Keratinocyte (primary cell): ENCODE results near the gene RCSD1. TPM values are rescaled to one million over a fixed set of nuclear protein-coding genes. Genes with fewer than 3 reads are reported as not detected.
A peak's percentile ranks its signal among the peaks of the same experiment; 100 is the strongest.

Experiments
- DNase-seq: peaks from one replicate; pipeline ENCODE4 v3.0.0-alpha.2; 2011; ENCODE audit warnings: low read depth, missing footprints, low spot score
- FAIRE-seq: peaks from 2 replicates; lab custom pipeline; 2011; peaks lifted over from hg19 to GRCh38; lab: Jason Lieb, UNC
- H2AFZ ChIP-seq: 2 replicates; pipeline ENCODE4 v1.6.0; 2012; ENCODE audit warnings: low read length, control low read depth, inconsistent platforms; ENCODE audit not compliant: control insufficient read depth
- H3K27ac ChIP-seq: 2 replicates; pipeline ENCODE4 v1.5.1; 2011; ENCODE audit warnings: low read length; ENCODE audit not compliant: control insufficient read depth, insufficient read depth
- H3K27me3 ChIP-seq: 3 replicates; pipeline ENCODE4 v1.6.0; 2011; ENCODE audit warnings: low read length; ENCODE audit not compliant: control insufficient read depth, insufficient read depth; ENCODE audit errors: extremely low read depth
- H3K36me3 ChIP-seq, 2 experiments: 2 replicates in 1 of 2; 3 replicates in 1 of 2; pipeline ENCODE4 v1.5.1; 2011; ENCODE audit warnings: low read length in 2 of 2, mild to moderate bottlenecking in 1 of 2; ENCODE audit not compliant: control insufficient read depth in 2 of 2, insufficient read depth in 2 of 2; ENCODE audit errors: extremely low read depth in 1 of 2
- H3K4me1 ChIP-seq: 3 replicates; pipeline ENCODE4 v1.5.1; 2011; ENCODE audit warnings: low read length; ENCODE audit not compliant: control insufficient read depth, insufficient read depth; ENCODE audit errors: extremely low read depth
- H3K4me2 ChIP-seq: 3 replicates; pipeline ENCODE4 v1.6.0; 2011; ENCODE audit warnings: low read depth, low read length; ENCODE audit not compliant: control insufficient read depth, insufficient read depth; ENCODE audit errors: extremely low read depth
- H3K4me3 ChIP-seq, 3 experiments: fragments of 200-600 bp in 1 of 3; sonication (generic) in 1 of 3; 2 replicates in 2 of 3; 3 replicates in 1 of 3; pipeline ENCODE4 v1.5.1; 2011 to 2016; ENCODE audit warnings: low read length in 3 of 3, mild to moderate bottlenecking in 3 of 3, control low read depth in 2 of 3, inconsistent platforms in 1 of 3, low read depth in 1 of 3, mixed read lengths in 1 of 3, mixed run types in 1 of 3, moderate library complexity in 1 of 3; ENCODE audit not compliant: control insufficient read depth in 2 of 3, insufficient read depth in 2 of 3; ENCODE audit errors: extremely low read depth in 1 of 3
- H3K79me2 ChIP-seq: 2 replicates; pipeline ENCODE4 v1.6.0; 2012; ENCODE audit warnings: low read length; ENCODE audit not compliant: control insufficient read depth, insufficient read depth
- H3K9ac ChIP-seq: 3 replicates; pipeline ENCODE4 v1.6.0; 2011; ENCODE audit warnings: low read length; ENCODE audit not compliant: control insufficient read depth, insufficient read depth; ENCODE audit errors: extremely low read depth
- H3K9me1 ChIP-seq: 3 replicates; pipeline ENCODE4 v1.6.0; 2011; ENCODE audit warnings: low read length; ENCODE audit not compliant: control insufficient read depth, insufficient read depth; ENCODE audit errors: extremely low read depth
- H3K9me3 ChIP-seq: 2 replicates; pipeline ENCODE4 v1.5.1; 2012; ENCODE audit warnings: low read depth, low read length; ENCODE audit not compliant: control insufficient read depth
- H4K20me1 ChIP-seq: 3 replicates; pipeline ENCODE4 v1.6.0; 2011; ENCODE audit warnings: low read length; ENCODE audit not compliant: control insufficient read depth, insufficient read depth; ENCODE audit errors: extremely low read depth
- CTCF ChIP-seq, 3 experiments: IDR thresholded peaks in 1 of 3; conservative IDR thresholded peaks in 1 of 3; optimal IDR thresholded peaks in 1 of 3; 2 replicates in 2 of 3; 3 replicates in 1 of 3; pipeline versions ENCODE3 to v1.5.1; 2011; ENCODE audit warnings: low read length in 3 of 3, mild to moderate bottlenecking in 3 of 3, moderate library complexity in 2 of 3, control low read depth in 1 of 3, inconsistent platforms in 1 of 3; ENCODE audit not compliant: insufficient read depth in 2 of 3; ENCODE audit errors: extremely low read depth in 1 of 3
- EZH2 ChIP-seq: IDR thresholded peaks from one replicate; pipeline ENCODE4 v1.6.1; 2012; ENCODE audit warnings: inconsistent platforms, mild to moderate bottlenecking, low read length, moderate library complexity
- dilution Hi-C: fragments of 300-500 bp; cut with MboI; formaldehyde crosslinking; loops from one replicate; pipeline ENCODE4 v1.7.0; 2020; ENCODE audit warnings: low sequenced_read_pairs; ENCODE audit not compliant: extremely low pct_ligation_motif_present
- polyA plus RNA-seq, 5 experiments: library from polyadenylated mRNA; depleted of rRNA in 3 of 5; stranded (reverse) in 3 of 5; stranded (forward) in 1 of 5; unstranded in 1 of 5; fragments of >200 nt; gene quantifications; 1 replicate in 1 of 5; 2 replicates in 3 of 5; 3 replicates in 1 of 5; pipeline versions ENCODE4 v1.2.1 to v1.2.3, GENCODE V29; 2011 to 2012; ENCODE audit warnings: missing spikeins in 2 of 5, low read depth in 1 of 5, low replicate concordance in 1 of 5

Gene RCSD1
- polyA plus RNA-seq, 1 donor (not counting 4 experiments of a cell fraction or from before 2014, with no cell fraction given) = 0.03 TPM

GRCh38 chr1:167723707-167724323 is 93.8 kb downstream of the RCSD1 start:
- TF ChIP-seq EZH2 = no peak
- no peak for TF ChIP-seq CTCF (optimal IDR thresholded peaks at IDR 0.05 in 1 of 3, IDR thresholded peaks at IDR 0.05 in 1 of 3, conservative IDR thresholded peaks at IDR 0.05 in 1 of 3; ENCODE audit: extremely low read depth in 1 of 3, insufficient read depth in 2 of 3, low read length in 3 of 3)
- Histone ChIP-seq H2AFZ (no peak overlapping the region), H3K4me1 (peaks cover 43% of the 10 kb centered on the region), H3K9ac (peak overlapping the region; percentile 17), H3K27ac (no peak overlapping the region), H3K79me2 (peaks cover 66% of the 10 kb centered on the region), H4K20me1 (peaks cover 17% of the 10 kb centered on the region), H3K9me3 (no peaks in the 10 kb centered on the region), H3K4me2 (peak overlapping the region; percentile 83), H3K4me3 (peak overlapping the region; percentile 78 to 85 (median 83)), H3K27me3 (no peaks in the 10 kb centered on the region), H3K9me1 (peaks cover 4% of the 10 kb centered on the region), H3K36me3 (peaks cover 0 to 6% of the 10 kb centered on the region in 2 experiments)
- dilution Hi-C loops = no loop called here
- no peak for DNase-seq
- FAIRE-seq = no peak

- Histone ChIP-seq H3K4me3 (no peak overlapping the region), H3K9ac (no peak overlapping the region), H3K36me3 (peaks cover 4 to 17% of the 10 kb centered on the region in 2 experiments), H3K27ac (no peak overlapping the region), H3K27me3 (no peaks in the 10 kb centered on the region), H3K4me2 (peak overlapping the region; percentile 14), H3K9me3 (no peaks in the 10 kb centered on the region), H3K79me2 (peaks cover 87% of the 10 kb centered on the region), H2AFZ (no peak overlapping the region), H3K4me1 (peaks cover 36% of the 10 kb centered on the region), H3K9me1 (peaks cover 4% of the 10 kb centered on the region), H4K20me1 (peaks cover 24% of the 10 kb centered on the region)
- no peak for TF ChIP-seq EZH2
- TF ChIP-seq CTCF (optimal IDR thresholded peaks at IDR 0.05 in 1 of 3, IDR thresholded peaks at IDR 0.05 in 1 of 3, conservative IDR thresholded peaks at IDR 0.05 in 1 of 3; ENCODE audit: extremely low read depth in 1 of 3, insufficient read depth in 2 of 3, low read length in 3 of 3) = no peak
- no peak for FAIRE-seq
- no peak for DNase-seq
- dilution Hi-C loops = no loop called here
Observed at GRCh38 chr1:167726008-167726407, 96.0 kb downstream of the RCSD1 start.
